Measurements from ENCODE around the gene TIAM2.

Gene TIAM2

DNA sequence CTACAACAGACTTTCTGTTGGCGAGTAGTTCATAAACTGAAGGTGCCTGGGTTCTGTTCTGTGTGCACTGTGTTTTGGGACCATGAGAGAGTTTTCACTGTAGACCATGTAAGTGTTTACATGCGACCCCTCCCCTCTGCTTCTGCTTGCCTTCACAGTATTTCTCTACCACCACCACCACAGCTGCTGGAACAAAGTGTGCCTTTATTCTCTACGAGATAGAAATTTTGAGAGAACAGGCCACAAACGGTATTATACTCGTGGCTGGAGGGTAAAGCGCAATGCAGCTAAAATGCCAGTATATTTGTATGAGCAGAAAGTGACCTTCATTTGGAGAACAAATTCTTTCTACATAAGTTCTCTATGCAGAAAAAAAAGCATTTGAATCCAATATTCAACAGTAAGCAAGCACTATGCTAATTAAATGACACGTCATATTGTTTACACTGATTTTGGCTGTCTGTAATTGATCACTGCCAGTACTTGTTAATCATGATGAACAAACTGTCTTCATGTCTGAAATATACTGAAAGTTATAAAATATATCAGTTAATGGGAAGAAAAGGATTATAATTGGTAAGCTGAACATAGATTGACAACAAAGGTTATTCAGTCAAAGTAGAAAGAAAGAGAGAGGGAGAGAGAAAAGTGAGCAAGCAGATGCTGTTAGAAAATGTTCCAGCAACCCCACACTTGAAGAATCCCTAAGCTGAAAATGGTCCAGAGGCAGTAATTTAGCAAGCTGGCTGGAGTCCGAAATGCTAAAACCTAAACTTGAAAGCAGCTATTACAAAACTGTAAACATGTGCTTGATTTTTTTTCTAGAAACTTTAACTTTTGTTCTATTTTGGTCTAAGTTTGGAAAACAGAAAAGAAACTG is 277.5 kb downstream of the TIAM2 start:
- H3K27me3 ChIP-seq: no peaks in the 10 kb centered on the region
- no peak overlapping the region for H3K27ac ChIP-seq
- no peak overlapping the region for H3K4me3 ChIP-seq (ENCODE audit: low read depth in 1 of 2, low read length in 1 of 2)
- no peaks in the 10 kb centered on the region for H3K9me3 ChIP-seq
- TF ChIP-seq, protein P1, sequence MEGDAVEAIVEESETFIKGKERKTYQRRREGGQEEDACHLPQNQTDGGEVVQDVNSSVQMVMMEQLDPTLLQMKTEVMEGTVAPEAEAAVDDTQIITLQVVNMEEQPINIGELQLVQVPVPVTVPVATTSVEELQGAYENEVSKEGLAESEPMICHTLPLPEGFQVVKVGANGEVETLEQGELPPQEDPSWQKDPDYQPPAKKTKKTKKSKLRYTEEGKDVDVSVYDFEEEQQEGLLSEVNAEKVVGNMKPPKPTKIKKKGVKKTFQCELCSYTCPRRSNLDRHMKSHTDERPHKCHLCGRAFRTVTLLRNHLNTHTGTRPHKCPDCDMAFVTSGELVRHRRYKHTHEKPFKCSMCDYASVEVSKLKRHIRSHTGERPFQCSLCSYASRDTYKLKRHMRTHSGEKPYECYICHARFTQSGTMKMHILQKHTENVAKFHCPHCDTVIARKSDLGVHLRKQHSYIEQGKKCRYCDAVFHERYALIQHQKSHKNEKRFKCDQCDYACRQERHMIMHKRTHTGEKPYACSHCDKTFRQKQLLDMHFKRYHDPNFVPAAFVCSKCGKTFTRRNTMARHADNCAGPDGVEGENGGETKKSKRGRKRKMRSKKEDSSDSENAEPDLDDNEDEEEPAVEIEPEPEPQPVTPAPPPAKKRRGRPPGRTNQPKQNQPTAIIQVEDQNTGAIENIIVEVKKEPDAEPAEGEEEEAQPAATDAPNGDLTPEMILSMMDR (IDR thresholded peaks at IDR 0.05): no peak
- H3K36me3 ChIP-seq: no peaks in the 10 kb centered on the region
- no peaks in the 10 kb centered on the region for H3K4me1 ChIP-seq (ENCODE audit: control insufficient read depth in 1 of 2, insufficient read depth in 1 of 2, low read depth in 1 of 2, low read length in 1 of 2)

DNA sequence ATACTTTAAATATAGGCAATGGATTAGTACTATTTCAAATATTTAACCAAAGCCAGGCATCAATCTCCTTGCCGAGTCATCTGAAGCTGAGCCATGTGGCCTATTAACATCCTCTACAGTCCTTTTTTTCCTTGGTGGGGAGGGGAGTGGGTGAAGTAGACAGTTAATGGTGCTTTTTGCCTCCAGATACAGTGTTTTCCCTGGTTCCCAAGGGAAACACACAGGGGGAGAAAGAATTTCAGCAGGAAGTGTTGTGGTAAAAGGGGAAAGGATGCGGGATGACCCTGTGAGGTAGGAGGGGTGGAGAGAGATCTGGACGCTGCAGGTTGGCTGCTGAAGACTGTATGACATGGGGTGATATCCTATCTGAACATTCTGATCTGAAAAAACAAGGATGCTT is 278.3 kb downstream of the TIAM2 start:
- Histone ChIP-seq H3K27ac (no peak overlapping the region), H3K4me3 (ENCODE audit: low read depth in 1 of 2, low read length in 1 of 2) (no peak overlapping the region), H3K27me3 (no peaks in the 10 kb centered on the region), H3K36me3 (no peaks in the 10 kb centered on the region), H3K4me1 (ENCODE audit: control insufficient read depth in 1 of 2, insufficient read depth in 1 of 2, low read depth in 1 of 2, low read length in 1 of 2) (no peaks in the 10 kb centered on the region), H3K9me3 (no peaks in the 10 kb centered on the region)
- TF ChIP-seq, protein P1 (IDR thresholded peaks at IDR 0.05): no peak

DNA sequence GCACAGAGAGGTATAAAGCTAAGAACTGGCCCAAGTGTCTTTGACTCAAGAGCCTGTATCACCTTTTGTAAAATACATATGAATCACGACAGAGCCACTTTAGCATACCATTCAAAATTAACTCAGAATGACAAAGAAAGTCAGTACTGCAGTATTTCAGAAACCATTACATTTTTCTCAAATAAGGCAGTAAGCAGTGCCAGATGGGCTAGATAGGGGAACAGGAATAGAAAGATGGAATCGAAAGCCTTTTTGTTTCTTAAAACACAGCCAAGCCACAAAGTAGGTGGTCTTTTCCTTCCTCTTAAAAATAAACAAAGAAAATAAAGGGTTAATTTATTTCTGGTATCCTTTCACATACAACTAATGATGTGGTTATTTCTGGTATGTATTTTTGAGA is 279.0 kb downstream of the TIAM2 start:
- Histone ChIP-seq H3K9me3 (no peaks in the 10 kb centered on the region), H3K4me3 (ENCODE audit: low read depth in 1 of 2, low read length in 1 of 2) (no peak overlapping the region), H3K36me3 (no peaks in the 10 kb centered on the region), H3K4me1 (ENCODE audit: control insufficient read depth in 1 of 2, insufficient read depth in 1 of 2, low read depth in 1 of 2, low read length in 1 of 2) (no peaks in the 10 kb centered on the region), H3K27me3 (no peaks in the 10 kb centered on the region), H3K27ac (no peak overlapping the region)
- TF ChIP-seq, protein P1 (IDR thresholded peaks at IDR 0.05): no peak

DNA sequence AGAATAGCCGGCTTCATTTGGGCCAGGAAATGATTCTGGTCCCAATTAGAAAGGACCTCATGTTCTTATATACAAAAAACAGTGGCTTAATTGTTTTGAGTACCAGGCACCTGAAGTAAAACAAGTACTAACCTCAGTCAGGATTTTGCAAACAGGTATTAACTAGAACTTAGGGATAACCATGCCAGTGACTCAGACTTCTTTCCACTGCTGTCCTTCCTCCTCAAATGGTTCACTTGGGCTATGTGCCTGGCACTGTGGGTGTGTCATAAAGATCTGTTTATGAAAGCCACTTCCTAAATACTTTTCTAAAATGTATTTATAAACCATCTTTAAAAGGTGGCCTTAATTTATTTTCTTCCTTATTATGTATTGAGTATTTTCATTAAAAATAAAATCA is 279.4 kb downstream of the TIAM2 start:
- TF ChIP-seq, protein P1 (IDR thresholded peaks at IDR 0.05): no peak
- H3K27me3 ChIP-seq: no peaks in the 10 kb centered on the region
- H3K9me3 ChIP-seq: no peaks in the 10 kb centered on the region
- no peak overlapping the region for H3K27ac ChIP-seq
- H3K4me1 ChIP-seq (ENCODE audit: control insufficient read depth in 1 of 2, insufficient read depth in 1 of 2, low read depth in 1 of 2, low read length in 1 of 2): no peaks in the 10 kb centered on the region
- no peak overlapping the region for H3K4me3 ChIP-seq (ENCODE audit: low read depth in 1 of 2, low read length in 1 of 2)
- no peaks in the 10 kb centered on the region for H3K36me3 ChIP-seq

DNA sequence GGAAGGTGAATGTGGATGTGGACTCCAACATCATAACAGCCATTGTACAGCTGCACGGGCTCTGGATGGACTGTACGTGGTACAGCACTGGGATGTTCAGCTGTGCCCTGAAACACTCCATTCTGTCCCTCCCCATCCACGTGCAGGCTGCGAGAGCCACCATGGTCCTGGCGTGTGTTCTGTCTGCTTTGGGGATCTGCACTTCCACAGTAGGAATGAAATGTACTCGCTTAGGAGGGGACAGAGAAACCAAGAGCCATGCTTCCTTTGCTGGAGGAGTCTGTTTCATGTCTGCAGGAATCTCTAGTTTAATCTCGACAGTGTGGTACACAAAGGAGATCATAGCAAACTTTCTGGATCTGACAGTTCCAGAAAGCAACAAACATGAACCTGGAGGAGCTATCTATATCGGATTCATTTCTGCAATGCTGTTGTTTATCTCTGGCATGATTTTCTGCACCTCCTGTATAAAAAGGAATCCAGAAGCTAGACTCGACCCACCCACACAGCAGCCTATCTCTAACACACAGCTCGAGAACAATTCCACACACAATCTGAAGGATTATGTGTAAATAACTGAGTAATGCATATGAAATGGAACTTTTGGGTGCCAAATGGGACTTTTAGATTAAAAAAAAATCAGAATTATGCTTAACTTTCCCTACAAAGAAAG is 280.8 kb downstream of the TIAM2 start:
- H3K9me3 ChIP-seq: no peaks in the 10 kb centered on the region
- no peaks in the 10 kb centered on the region for H3K36me3 ChIP-seq
- H3K27me3 ChIP-seq: no peaks in the 10 kb centered on the region
- no peaks in the 10 kb centered on the region for H3K4me1 ChIP-seq (ENCODE audit: control insufficient read depth in 1 of 2, insufficient read depth in 1 of 2, low read depth in 1 of 2, low read length in 1 of 2)
- H3K27ac ChIP-seq: no peak overlapping the region
- TF ChIP-seq, protein P1 (IDR thresholded peaks at IDR 0.05): no peak
- no peak overlapping the region for H3K4me3 ChIP-seq (ENCODE audit: low read depth in 1 of 2, low read length in 1 of 2)

All from neutrophil (primary cell).